HG03025 (cell line): ENCODE data around the gene LEMD2.
A peak's percentile ranks its signal among the peaks of the same experiment; 100 is the strongest.
"Not testable (repeated sequence)": the region's sequence is repeated elsewhere in the genome, so short reads cannot be mapped to it uniquely, and the experiment has no call there.

Source experiments
- ATAC-seq: cut with Tn5 transposase; IDR thresholded peaks from one replicate; pipeline ENCODE4 v1.9.1; 2021; ENCODE audit warnings: mild to moderate bottlenecking, moderate library complexity; ENCODE audit not compliant: unreplicated experiment, low FRiP score

The LEMD2 gene

DNA sequence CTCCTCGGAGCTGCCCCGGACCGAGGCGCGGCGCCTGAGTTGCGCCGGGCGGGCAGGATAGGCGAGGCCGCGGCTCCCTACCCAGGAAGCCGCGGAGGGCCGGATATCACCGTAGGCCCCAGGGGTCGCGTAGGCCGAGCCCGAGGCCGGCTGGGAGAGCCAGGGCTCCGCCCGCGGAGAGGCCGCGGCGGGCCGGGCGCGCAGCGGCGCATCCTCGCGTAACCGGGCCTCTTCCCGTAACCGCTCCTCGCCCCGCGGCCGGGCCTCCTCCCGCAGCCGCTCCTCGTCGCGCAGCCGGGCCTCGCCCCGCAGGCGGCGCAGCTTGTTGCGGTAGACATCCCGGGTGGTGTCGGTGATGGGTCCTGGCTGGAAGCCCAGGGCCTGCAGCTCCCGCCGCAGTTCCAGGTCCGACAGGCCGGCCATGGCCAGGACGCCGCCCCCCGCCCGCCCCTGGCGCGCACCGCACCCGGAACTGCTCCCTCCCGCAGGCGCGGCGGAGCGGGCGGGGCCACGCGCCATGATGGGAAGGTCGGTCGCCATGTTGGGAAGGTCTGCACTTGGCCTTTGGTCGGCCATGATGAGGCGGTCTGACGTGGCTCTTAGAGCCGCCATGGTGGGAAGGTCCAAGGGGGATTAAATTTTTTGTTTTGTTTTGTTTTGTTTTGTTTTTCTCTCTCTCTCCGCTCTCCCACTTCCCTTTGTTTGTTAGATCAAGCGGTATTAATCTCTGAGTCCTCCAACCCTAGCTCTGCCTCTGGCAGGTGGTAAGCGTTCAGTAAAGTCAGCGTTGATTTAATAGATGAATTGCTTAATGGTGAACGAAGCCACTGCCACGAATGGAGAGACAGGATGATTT lies at the start of gene LEMD2:
Gene LEMD2 (minus strand): TSS at position 437 of the 856 bp plus-strand sequence. CDS start 14 bp downstream, at position 423.
- peak; percentile 87 for ATAC-seq

DNA sequence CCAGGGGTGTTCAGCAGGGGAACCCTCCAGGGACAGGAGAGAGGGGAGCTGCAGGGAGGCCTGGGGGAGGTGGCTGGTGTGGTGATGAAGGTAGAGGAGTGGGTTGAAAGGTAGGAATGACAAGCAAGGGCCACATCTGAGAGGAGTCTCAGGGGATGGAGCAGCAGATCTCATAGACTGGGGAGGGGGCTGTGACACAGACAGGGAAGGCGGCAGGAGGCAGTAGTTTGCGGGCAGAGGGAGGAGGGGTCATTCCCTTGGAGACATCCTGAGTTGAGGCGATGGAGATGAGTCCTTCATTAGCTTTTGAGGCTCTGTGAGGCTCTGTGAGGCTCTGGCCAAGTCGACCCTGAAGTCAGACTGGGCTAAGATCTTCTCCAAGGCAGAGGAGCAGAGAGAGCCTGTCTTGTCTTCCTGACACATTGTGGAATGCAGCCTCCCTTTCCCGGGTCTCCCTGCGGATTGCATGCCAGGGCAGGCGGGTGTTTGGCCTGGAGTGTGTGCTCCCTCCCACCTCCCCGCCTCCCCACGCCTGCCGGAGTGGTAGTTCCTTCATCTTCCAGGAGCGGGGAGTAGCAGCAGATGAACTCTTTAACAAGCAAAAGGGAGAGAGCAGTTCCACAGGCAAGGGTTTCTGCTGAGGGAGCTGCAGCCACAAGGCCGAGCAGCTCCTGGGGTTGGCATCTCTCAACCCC lies 49.2 kb upstream of the LEMD2 start:
- no peak for ATAC-seq

DNA sequence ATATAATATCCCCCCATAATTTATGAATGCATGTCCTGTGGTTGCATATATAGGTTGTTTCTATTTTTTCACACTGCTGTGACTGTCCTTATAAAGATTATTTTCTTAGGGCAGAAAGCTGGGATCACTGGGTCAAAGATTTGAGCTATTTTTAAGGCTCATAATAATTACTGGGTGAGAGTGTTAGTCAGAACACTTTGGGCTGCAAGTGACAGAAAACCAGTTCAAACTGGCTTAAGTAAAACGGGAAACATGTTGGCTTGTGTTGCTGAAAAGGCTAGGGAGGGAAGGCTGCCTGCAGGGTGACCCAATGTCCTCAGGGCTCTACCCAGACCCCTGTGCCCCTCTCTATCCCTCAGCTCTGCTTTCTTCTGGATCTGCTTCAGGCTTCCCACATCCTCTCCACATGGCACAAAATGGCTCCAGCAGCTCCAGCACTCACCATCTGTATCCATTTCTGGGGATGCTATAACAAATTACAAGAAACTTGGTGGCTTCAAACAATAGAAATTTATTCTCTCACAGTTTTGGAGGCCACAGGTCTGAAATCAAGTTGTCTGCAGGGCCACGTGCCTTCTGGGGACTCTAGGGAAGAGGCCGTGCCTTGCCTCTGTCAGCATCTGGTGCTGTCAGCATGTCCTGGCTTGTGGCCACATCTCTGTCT lies 48.0 kb upstream of the LEMD2 start:
- no peak for ATAC-seq

DNA sequence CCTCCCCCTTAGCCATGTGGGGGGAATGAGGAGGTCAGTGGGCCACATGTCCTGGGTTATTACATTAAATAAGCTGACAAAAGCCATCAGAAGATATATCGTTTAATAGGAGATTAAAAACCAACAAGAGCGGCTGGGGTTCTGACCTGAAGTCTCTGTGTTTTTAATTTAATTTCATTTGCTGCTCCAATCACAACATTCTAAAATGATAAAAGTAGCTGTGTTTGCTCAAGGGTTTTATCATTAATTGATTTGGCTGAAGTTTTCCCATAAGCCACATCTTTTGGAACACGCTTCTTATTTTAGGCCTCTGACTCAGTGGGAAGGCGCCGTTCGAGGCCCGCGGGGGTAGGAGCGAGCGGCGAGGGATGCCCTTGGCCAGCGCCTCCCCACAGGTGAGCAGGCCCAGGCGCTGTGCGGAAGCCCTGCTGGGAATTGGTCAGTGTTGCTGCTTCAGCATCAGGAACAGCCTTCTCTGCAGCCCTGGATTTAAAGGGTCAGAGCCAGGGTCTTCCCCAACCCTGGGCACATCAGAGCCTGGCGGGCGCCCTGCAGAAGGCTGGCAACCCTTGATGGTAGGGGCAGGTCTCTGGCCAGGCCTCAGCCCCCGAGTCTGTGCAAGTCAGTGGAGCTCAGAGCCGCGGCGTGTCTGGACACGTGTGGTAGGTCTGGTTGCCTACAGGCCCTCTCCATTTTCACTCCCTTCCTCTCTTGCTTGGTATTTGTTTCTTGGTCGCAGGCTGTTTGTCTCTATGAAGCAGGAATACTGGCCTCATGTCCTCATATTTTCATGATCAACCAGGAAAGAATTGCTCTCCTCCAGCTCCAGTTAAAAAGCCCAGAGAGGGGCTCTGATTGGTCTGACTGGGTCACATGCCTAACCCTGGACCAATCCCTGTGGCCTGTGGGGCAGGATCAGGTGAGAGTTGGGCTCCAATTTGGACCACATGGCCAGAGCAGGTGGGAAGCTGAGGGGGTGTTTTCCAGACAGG lies 45.8 kb upstream of the LEMD2 start:
- ATAC-seq: no peak

DNA sequence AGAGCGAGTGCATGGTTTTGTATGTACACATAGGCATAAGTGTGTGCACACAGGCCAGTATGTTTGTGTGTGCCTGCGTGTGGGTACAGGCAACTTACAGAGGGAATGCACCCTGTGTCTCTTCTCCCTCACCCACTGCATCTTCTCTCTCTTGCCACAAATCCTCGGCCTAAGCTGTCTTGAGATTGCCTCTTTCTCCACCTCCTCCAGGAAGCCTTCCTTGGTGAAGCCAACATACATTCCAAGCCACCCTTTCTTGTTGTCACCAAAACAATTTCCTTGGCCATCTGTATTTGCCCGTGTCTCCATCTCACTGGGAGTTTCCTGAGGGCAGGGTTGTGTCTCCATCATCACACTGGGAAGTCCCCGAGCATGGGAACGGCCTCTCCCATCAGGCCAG lies 44.7 kb upstream of the LEMD2 start:
- ATAC-seq: no peak

DNA sequence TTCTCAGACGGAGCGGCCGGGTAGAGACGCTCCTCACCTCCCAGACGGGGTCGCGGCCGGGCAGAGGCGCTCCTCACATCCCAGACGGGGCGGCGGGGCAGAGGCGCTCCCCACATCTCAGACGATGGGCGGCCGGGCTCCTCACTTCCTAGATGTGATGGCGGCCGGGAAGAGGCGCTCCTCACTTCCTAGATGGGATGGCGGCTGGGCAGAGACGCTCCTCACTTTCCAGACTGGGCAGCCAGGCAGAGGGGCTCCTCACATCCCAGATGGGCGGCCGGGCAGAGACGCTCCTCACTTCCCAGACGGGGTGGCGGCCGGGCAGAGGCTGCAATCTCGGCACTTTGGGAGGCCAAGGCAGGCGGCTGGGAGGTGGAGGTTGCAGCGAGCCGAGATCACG lies 43.9 kb upstream of the LEMD2 start:
- not testable (repeated sequence) for ATAC-seq

DNA sequence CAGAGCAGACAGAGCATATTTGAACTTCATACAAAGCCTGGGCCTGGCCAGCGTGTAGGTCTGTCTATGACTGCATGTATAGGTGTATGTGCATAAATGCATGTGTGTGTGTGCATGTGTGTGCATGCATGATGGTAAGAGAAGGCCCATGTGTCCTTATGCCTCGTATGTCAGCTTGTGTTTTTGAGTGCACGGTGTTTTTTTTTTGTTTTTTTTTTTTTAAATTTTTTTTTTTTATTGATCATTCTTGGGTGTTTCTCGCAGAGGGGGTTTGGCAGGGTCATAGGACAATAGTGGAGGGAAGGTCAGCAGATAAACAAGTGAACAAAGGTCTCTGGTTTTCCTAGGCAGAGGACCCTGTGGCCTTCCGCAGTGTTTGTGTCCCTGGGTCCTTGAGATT lies 42.8 kb upstream of the LEMD2 start:
- ATAC-seq: not testable (repeated sequence)

DNA sequence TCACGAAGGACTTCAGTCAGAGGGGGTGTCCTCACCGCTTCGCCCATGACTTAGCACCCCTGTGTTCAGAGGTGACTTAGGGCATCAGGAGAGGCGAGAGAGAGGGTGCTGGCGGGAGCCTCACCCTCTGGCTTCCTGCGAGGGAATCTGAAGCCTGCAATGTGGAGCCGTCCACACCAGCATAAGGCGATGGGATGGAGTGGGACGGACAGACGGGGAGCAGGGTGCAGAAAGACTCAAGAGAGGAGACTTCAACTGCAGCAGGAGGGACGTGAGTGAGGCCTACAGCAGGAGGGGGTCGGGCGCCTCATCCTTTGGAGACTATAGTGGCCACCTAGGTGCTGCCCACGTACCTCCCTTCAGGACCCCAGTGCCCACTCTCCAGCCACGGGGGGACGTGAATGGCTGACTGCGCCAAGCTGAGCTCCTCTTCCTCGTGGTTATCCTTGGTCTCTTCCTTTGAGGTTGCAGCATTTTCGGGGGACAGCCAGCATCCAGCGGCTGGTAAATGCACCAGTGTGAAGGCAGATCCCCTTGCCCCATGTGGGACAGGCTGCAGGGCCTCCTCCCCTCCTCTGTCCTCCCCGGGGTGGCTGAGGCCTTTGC lies 41.8 kb upstream of the LEMD2 start:
- ATAC-seq: no peak

DNA sequence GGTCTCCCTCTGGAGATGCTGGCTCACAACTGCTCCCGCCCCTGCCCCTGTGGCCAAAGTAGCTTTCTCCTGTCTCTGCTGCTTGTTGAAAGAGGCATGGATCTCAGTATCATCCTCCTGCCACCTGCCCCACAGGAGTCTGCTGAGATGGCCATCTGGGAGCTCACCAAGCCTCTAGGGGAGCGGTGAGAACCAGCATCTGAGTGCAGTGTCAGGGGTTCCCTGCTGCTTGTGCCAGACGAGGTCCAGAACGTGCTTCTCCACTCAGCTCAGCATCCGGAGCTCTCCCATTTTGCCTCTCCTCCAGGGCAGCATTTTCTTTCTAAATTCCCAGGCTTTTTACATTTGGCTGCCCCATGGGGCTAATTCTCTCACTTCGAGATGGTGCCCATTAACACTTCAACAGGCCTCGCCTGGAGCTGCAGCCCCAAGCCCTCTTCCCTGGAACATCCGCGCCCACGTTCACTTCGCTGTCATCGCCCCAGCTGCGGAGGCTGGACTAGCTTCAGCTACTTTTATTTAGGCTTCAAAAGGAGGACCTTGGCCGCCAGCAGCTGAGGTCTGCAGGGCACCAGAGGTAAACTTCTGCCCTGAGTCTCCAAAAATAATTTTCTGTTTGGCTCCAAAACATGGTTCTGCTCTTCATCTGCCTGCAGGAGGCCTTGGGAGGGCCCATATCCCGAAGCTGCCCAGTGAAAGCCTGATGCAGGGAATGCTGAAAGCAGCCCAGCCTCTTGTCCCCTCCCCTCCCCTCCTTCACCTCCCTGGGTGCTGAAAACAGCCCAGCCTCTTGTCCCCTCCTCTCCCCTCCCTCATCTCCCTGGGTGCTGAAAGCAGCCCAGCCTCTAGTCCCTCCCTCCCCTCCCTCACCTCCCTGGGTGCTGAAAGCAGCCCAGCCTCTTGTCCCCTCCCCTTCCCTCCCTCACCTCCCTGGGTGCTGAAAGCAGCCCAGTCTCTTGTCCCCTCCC lies 40.1 kb upstream of the LEMD2 start:
- no peak for ATAC-seq

DNA sequence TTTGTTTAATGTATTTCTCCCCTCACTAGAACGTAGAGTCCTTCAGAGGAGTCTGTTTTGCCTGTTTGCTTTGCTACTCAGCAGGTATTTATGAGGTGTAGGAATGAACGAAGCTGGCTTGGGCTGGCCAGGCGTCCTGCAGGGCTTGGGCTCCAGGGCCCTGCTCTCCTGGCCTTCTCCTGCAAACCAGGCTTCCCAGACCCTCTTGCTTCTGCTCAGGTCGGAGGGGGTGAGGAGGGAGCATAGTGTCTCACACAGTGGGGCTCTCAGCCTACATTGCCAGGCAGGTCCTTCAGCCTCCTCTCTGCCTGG lies 39.5 kb upstream of the LEMD2 start:
- ATAC-seq: no peak

DNA sequence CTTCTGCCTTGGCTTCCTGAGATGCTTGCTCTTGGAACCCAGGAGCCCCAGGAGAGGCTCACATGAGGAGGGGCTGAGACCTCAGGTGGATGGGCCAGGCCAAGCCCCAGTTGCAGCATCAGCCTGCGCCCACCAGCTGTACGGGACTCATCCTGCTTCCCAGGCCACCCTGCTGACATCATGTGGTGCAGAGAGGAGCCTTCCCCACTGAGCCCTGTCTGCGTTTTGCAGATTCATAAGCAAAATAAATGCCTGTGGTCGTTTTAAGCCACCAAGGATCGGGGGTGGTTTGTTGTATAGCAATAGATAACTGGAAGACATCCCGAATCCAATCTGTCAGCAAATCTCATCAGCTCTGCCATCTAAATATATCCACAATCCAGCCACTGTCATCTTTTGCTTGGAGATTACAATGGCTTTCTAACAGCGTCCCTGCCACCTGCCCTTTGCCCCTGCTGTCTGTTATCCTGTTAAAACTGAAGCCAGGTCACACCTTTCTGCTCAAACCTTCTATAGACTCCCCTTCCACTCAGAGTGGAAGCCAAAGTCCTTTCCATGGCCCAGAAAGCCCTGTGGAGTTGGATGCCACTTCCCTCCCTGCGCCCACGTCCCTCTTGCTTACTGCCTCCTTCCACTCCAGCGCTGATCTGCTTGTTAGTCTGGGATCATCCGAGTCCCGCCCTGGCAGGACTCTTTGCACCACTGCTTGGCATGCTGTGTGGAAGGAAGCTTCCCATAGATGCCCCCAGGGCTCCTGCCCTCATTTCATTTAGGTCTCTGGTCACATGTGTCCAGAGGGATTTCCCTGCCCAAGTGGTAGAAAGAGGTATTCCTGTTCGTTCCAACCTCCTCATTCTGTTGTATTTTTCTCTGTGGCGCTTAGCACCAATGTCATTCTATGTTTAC lies 38.9 kb upstream of the LEMD2 start:
- no peak for ATAC-seq

DNA sequence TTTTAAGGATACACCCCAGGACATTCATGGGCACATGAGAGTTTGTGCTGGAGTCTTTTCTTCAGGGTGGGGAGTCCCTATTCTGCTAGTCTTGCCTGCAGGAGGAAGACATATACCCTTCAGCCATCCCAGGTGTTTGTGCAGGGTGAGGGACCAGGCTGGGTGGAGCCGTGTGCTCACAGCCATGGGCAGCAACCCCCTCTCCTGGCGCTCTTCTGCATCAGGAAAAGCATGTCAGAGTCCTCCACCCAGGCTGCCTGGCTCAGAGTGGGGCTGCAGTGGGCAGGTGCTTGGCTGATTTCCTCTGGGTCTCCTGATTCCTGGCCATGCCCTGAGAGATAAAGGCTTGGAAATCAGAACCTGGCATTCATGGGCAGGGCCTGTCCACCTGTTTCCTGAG lies 37.6 kb upstream of the LEMD2 start:
- no peak for ATAC-seq

DNA sequence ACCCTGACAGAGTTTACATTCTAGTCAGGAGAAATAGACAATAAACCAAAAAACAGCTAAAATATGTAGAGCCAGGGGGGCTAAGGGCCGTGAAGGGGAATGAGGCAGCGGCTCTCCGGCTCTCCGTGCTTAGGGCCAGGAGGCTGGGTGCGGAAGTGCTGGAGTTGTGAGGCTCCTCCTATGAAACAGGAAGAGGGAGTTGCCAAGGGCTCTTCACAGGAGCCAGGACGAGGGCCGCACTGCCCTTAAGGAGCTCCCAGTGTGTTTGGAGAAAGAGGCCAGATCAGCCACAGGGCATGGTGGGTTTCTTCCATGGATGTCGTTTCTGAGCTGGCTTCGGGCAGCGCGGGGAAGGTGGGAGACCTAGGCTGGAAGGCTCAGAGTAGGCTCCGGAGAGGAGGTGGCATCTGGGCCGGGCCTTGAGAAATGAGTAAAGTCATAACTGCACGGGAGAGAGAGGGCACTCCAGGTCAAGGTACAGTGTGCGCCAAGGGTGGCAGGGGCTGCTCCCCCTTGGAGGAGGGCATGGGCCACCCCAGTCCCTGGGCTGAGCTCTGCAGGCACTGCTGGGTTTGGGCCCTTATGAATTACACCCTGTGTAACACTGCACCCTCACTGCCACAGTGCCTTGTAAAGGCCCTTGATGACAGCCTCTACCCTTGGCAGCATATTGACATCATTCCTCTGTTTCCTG lies 35.7 kb upstream of the LEMD2 start:
- ATAC-seq: no peak

DNA sequence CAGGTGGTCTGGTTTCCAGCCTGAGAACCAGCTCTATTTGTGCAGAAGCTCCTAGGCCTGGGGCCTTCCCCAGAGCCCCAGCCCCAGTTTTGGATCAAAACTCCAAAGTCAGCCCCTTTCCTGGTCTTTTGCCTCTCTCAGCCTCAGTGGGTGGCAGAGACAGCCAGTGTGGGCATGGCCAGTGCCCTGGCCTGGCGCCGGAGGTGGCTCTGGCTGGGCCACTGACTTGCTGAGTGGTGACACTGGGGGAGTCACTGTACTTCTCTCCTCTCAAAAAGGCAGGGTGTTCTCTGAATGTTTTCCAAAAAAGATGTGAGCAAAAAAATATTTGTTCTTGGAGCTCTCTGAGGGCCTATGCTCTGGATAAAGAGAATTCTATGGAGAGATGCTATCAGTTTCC lies 34.9 kb upstream of the LEMD2 start:
- no peak for ATAC-seq

DNA sequence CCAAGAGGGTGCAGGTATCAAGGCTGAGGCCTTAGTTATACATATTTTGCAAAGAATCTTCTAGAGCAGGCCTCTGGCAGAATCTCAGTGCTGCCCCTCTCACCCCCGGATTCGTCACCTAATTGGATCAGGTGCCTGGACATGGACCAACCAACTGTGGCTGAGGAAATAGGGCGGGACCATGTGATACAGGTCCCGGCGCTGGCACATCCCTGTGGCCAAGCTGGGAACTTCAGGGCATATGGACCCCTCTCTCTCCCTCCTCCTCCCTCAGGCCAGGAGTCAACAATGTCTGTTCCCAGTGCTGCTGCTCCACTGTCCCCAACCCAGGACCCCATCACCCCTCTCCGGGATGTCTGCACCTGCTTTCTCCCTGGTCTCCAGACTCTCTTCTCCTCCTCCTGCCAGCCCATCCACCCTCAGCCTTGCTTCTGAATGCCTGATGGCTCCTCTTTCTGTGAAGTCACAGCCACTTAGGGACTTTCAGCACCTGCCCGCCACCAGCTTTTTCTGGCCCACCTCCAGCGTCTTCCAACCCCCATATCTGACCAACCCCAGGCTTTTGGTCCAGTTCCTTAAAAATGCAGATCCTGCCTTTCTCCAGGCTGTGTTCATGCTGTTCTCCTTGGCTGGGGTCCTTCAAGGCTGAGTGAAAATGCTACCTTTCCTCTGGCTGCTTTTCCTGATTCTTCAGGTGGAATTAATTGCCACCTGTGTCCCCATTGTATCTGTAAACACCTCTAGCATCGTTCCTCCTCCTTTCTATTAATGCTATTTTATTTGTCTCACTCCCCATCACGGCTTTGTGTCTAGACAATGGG lies 33.9 kb upstream of the LEMD2 start:
- no peak for ATAC-seq

DNA sequence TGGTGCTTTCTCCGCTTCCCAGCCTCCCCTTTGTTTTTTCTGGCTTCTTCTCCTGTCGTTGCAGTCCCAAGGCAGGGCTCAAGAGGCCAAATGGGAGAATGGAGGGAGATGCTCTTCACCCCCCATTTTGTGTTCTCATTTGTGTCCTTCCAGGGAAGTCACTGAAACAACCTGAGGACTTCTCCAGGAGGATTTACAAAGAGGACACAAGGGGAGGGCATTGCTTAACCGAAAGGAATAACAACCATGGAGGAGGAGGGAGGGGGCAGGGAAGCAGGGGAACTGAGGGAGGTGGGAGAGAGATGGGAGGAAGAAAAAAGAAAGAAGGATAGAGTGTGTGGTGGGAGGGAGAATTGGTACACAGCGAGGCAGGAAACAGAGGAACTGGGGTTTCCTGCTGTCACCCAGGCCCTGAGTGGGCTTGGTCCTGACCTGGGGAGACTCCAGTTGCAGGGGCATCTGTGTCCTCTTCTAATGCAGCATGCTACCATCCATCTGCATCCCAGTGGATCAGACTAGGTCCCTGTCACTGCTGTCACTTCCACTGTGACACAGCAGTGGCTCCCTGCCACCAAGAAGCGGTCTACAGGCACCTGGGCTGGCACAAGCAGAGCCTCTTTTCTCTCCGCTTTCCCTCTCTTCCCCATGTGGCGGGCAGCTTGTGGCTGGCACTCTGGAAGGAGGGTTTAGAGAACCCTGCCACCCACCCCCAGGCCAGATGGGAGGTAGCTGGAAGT lies 32.0 kb upstream of the LEMD2 start:
- no peak for ATAC-seq
